Stimulated activated CD8-positive, alpha-beta memory T cell treated with anti-CD3 and anti-CD28 coated beads, Interleukin-7, amount 100 ng/mL, for 48 hours (primary cell): ENCODE results near the gene VAV2.
"Not testable (repeated sequence)": the region's sequence is repeated elsewhere in the genome, so short reads cannot be mapped to it uniquely, and the experiment has no call there.

Source experiments
- DNase-seq, 2 donors: peaks; one replicate each; pipeline ENCODE4 v3.0.0-alpha.2; 2020; ENCODE audit warnings: low read depth in 1 of 2; ENCODE audit errors: extremely low read depth in 1 of 2

Gene VAV2

GRCh38 chr9:133938753-133939152 is 53.4 kb downstream of the VAV2 start:
- no peak for DNase-seq

- DNase-seq, result no peak
Observed at GRCh38 chr9:133938086-133938485, 54.0 kb downstream of the VAV2 start.

- DNase-seq, result no peak
Observed at GRCh38 chr9:133937120-133937519, 55.0 kb downstream of the VAV2 start.

GRCh38 chr9:133935328-133936005 is 56.7 kb downstream of the VAV2 start:
- no peak for DNase-seq

GRCh38 chr9:133934482-133935232 is 57.5 kb downstream of the VAV2 start:
- DNase-seq, result no peak

- no peak for DNase-seq
Observed at GRCh38 chr9:133933426-133934026, 58.6 kb downstream of the VAV2 start.

GRCh38 chr9:133932633-133933032 is 59.5 kb downstream of the VAV2 start:
- DNase-seq, result no peak

- DNase-seq, result no peak
Observed at GRCh38 chr9:133932181-133932580, 59.9 kb downstream of the VAV2 start.

- no peak for DNase-seq
Observed at GRCh38 chr9:133930682-133931485, 61.2 kb downstream of the VAV2 start.

GRCh38 chr9:133930046-133930681 is 62.0 kb downstream of the VAV2 start:
- no peak for DNase-seq

- DNase-seq, result no peak
Observed at GRCh38 chr9:133929599-133929998, 62.5 kb downstream of the VAV2 start.

- DNase-seq, result no peak
Observed at GRCh38 chr9:133928248-133928764, 63.8 kb downstream of the VAV2 start.

- DNase-seq, result no peak
Observed at GRCh38 chr9:133927041-133927440, 65.1 kb downstream of the VAV2 start.

- no peak for DNase-seq
Observed at GRCh38 chr9:133926165-133926856, 65.8 kb downstream of the VAV2 start.

- DNase-seq, result no peak
Observed at GRCh38 chr9:133924453-133924852, 67.7 kb downstream of the VAV2 start.

- not testable (repeated sequence) for DNase-seq
Observed at GRCh38 chr9:133923608-133924007, 68.5 kb downstream of the VAV2 start.

- DNase-seq, result no peak
Observed at GRCh38 chr9:133921866-133922265, 70.3 kb downstream of the VAV2 start.

GRCh38 chr9:133920471-133920870 is 71.7 kb downstream of the VAV2 start:
- no peak for DNase-seq

GRCh38 chr9:133919253-133920115 is 72.6 kb downstream of the VAV2 start:
- no peak for DNase-seq
